NCI-H82 treated with DMSO at 0.1 percent for 48 hours (cell line): ENCODE data around the gene KLC3.
"Not testable (repeated sequence)": the region's sequence is repeated elsewhere in the genome, so short reads cannot be mapped to it uniquely, and the experiment has no call there.

Experiments used
- DNase-seq: peaks from one replicate; lab custom pipeline; 2025; ENCODE audit not compliant: unreplicated experiment; lab: John Stamatoyannopoulos, UW

The KLC3 gene

DNA sequence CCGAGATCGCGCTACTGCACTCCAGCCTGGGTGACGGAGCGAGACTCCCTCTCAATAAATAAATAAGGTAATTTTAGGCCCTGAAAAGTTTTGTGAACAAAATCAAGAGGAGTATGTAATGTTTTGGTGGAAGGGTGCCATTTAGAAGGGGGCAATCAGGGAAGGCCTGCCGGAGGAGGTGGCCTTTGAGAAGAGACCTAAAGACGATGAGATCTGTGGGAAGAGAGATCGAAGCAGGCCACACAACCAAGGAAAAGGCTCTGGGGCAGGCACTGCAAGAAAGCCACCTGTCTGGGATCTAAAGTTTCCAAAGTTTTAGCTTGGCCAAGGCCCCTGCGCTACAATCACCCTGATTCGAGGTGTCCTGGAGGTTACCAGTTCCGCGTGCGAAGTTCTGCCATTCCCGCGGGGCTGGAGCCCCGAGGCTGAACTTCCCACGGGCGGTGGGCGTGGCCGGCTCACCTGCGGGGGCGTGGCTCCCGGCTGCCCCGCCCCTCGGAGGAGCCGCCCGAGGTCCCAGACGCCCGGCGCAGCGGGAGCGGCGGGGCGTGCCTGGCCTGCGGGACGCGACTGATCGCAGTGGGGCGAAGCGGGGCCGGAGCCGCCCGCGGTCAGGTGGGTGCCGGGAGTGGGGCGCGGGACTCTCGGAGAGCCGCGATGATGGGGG, at the start of gene KLC3:
Gene KLC3 (plus strand): TSS at position 519 of the 667 bp plus-strand sequence. CDS start 4,792 bp downstream, outside the sequence.
- DNase-seq, result no peak

DNA sequence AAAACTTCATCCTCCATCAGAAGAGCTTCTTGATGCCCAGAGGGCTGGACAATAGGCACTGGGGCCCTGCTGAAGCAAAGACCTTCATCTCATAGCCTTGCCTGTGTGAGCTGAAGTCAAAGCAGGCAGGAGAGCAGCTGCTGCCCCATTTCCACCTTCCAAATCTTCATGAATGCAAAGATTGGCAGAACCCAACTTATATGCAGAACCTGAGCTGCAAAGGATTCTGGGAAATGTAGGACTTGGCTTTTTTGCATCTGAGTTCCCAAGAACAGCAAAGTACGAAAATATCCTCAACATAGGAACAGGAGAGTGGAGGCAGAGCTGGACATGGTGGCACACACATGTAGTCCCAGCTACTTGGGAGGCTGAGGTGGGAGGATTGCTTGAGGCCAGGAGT, 48.7 kb upstream of the KLC3 start:
- no peak for DNase-seq

DNA sequence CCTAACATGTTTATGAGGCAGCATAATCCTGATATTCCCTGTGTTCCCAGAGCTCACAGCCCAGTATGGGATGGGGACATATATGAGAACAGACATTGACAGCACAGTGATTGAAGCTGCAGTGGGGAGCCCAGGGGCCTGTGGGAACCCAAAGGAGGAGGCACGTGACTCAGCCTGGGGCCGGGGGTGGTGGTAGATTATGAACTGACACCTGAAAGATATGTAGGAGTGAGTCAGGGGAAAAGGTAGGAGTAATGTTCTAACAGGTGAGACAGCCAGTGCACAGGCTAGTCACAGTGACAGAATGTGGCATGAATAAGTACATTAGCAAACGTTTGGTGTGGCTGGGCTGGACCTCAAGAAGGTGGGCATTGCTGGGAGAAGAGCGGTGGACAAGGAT, 46.9 kb upstream of the KLC3 start:
- DNase-seq, result no peak

DNA sequence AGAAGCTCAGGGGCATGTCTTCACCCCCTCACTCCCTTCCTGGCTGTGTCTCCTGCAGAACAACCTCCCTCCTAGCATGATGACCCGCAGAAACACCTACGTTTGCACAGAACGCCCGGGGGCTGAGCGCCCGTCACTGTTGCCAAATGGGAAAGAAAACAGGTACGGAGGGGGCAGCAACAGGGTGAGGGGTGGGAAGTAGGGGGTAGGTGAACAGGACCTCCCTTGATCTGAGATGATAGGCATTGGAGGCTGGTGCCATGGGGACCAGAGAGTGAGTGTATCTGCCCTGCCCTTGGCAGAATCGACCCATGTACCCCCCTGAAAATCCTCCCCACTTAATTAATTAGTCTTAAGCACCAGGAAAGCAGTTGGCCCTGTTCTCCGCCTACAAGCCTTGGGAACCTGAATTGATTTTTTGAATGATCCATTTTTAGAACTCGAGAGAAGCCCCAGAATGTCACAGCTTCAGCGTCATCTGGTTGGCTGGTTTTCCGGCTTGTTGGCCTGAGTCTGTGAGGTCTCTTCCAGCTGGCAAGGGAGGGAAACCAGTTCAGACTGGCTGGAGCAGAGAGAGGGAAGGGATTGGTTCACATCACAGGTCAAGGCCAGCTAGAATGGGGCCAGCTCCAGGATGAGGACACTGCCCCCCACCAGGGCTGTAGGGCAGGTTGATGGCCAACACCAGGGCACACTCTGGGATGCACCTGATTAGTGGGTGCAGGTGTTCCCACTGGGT, 46.1 kb upstream of the KLC3 start:
- DNase-seq, result no peak

DNA sequence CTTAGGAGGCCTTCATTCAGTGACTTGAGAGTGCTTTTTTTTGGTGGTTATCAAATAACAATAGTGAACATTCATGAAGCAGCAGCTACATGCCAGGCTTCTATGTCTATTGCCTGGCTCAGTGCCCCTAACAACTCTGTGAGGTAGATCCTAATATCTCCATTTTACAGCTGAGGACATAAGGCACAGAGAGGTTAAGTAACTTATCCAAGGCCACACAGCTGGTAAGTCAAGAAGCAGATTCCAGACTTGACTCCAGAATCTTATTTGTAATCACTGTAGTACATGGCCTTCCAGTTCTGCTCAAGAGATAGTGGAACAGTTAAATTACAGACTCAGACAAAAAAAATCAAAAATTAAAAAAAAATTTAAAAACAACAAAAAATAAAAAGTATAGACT, 44.7 kb upstream of the KLC3 start:
- DNase-seq, result no peak

DNA sequence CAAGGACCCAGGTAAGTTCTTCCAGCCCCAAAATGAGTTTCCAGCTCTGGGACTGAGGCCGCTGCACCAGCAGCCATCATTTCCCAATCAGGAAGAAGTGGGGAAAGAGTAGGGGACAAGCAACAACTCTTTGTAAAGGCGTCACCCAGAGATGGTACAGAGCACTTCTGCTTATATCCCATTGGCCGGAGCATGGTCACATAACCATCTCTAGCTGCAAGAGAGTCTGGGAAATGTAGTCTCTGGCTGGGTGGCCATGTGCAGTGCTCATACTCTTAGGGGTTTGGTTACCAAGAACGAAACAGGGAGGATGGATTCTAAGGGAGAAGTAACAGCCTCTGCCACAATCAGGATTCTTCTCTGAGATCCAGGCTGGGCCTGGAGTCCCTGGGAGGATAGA, 44.2 kb upstream of the KLC3 start:
- DNase-seq, result no peak

DNA sequence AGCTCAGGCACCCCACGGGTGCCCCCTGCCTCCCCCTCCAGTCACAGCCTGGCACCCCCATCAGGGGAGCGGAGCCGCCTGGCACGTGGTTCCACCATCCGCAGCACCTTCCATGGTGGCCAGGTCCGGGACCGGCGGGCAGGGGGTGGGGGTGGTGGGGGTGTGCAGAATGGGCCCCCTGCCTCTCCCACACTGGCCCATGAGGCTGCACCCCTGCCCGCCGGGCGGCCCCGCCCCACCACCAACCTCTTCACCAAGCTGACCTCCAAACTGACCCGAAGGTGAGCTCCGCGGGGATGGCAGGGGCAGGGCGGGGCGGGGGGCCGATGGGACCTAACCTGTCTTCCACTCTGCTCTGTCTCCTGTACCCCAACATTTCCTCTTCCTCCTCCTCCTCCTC, 42.9 kb upstream of the KLC3 start:
- DNase-seq, result no peak

DNA sequence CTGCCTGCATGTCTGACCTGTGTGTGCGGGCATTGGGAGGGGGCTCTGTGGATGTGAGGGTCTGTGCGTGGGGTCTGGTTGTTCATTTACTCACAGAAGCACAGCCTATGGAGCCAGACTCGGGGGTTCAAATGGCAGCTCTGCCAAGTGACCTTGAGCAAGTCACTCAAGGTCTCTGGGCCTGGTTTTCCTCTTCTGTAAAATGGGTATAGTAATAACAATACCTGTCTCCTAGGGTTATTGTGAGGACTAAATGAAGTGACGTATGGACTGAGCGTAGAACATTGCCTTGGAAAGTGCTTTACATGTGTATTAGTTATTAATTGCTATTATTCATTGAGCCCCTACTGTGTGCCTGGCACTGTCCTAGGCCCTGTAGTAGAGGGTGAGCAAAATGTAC, 42.3 kb upstream of the KLC3 start:
- DNase-seq, result no peak

DNA sequence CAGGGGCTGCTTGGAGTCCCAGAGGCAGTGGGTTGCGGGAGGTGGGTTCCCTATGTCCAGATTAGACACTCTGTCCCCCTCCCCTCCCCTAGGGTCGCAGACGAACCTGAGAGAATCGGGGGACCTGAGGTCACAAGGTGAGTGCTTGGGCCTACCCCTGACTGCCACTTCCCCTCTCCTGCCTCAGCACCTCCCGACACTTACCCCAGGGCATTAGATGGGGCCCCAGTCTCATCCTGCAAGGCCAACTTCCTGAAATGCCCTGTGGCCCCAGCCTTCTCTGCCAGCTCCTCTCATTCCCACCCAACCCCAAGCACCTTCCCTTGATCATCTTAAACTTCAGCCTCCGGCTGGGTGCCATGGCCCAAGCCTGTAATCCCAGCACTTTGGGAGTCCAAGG, 40.8 kb upstream of the KLC3 start:
- no peak for DNase-seq

DNA sequence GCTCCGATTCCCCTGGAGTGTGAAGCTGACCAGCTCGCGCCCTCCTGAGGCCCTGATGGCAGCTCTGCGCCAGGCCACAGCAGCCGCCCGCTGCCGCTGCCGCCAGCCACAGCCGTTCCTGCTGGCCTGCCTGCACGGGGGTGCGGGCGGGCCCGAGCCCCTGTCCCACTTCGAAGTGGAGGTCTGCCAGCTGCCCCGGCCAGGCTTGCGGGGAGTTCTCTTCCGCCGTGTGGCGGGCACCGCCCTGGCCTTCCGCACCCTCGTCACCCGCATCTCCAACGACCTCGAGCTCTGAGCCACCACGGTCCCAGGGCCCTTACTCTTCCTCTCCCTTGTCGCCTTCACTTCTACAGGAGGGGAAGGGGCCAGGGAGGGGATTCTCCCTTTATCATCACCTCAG, 38.1 kb upstream of the KLC3 start:
- DNase-seq, result no peak

DNA sequence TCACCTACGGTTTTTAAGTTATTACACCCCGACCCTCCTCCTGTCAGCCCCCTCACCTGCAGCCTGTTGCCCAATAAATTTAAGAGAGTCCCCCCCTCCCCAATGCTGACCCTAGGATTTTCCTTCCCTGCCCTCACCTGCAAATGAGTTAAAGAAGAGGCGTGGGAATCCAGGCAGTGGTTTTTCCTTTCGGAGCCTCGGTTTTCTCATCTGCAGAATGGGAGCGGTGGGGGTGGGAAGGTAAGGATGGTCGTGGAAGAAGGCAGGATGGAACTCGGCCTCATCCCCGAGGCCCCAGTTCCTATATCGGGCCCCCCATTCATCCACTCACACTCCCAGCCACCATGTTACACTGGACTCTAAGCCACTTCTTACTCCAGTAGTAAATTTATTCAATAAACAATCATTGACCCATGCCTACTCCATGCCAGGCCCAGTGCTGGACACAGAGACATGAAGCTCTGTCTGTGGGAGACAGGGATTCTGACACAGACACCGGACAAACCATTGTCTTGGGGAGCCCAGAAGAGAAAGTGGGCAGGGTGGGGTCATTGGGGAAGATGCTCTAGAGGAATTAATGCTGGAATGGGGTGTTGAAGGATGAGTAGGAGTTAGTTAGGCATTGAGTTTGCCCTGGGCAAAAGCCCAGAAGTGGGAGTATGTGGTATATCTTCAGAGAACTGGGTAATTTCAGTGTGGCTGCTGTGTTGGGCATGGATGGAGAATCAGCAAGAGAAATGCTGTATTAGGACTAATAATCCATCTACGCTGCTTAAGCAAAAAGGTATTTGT, 37.1 kb upstream of the KLC3 start:
- no peak for DNase-seq

DNA sequence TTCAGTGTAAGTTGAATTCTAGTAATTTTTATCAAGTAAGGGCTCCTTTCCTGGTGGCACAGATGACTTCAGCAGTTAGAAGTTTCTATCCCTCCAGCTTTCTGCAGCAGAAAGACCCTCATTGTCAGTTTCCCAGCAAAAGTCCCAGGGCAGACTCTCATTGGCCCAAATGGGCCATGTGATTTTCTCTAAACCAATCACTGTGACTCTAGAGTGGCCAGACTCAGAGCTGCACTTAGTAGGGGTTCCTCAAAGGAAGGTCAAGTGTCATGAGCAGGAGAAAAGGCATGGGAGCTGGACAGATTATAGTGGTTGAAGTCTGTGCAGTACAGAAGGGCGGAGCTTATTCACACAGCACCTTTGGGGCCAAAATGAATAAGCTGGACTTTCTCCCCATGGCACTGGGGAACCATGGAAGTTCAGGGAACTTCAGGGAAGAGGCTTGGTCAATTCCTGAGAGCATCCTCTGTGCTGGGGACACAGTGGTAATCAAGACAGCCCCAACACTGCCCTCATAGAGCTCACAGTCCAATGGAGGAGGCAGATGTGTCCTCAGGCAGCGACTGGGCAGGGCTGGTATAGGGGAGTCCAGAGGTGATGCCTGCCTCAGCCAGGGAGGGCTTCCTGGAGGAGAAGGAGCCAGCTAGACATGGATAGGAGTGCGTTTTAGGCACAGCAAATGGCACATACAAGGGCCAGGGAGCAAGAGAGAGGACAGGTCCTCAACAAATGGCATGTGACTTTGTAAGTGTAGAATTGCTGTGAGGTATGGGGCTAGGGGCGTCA, 36.2 kb upstream of the KLC3 start:
- DNase-seq, result no peak

DNA sequence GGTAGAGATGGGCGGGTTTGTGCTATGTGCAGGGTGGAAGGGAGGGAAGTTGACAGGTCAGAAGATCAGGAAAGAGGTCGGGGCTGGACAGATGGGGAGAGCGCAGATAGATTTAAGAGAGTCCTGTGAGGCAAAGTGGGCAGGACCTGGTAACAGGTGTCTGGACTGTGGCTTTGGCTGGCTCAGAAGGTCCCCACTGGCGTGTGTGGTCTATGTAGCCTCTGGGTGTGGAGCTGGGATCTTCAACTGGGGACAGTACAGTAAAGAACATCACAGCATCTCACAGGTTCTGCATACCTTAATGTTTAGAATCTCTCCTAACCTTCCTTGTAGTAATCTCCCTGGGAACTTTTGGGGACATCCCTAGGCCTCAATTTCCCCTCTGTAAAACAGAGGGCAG, 35.5 kb upstream of the KLC3 start:
- DNase-seq, result no peak

DNA sequence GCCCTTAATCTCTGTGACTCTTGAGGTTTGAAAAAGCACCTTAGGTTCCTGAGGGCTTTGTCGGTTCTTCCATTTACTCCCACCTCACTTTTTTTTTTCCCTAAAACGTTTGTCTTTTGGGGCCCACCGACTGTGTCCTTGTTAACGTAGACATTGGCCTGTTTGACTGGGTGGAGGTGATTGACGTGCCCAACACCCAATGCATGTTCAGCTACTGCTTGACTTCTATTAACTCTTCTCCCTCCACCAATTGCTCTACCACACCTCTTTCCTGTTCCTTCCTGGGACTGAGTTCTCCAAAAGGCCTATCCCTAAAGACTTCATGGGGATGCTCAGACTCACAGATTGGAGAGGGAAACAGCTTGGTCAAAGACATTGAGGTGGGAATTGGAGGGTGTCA, 35.1 kb upstream of the KLC3 start:
- DNase-seq, result no peak

DNA sequence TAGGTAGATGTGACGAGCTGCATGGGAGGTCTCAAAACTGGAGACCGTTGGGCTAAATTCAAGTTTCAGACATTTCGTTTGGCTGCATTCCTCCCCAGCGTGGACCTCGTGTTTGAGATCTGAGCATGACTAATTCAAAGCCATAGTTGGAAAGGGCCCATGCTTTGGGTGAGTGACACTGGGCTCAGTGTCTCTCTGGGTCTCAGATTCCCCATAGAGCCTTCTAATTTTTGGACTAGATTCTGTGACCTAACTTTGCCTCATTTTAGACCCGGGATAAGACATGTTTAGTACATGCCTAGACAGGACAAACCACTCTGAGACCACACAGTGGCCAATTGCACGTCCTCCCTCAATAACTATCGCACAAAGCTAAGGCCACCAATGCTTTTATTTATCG, 34.5 kb upstream of the KLC3 start:
- no peak for DNase-seq

DNA sequence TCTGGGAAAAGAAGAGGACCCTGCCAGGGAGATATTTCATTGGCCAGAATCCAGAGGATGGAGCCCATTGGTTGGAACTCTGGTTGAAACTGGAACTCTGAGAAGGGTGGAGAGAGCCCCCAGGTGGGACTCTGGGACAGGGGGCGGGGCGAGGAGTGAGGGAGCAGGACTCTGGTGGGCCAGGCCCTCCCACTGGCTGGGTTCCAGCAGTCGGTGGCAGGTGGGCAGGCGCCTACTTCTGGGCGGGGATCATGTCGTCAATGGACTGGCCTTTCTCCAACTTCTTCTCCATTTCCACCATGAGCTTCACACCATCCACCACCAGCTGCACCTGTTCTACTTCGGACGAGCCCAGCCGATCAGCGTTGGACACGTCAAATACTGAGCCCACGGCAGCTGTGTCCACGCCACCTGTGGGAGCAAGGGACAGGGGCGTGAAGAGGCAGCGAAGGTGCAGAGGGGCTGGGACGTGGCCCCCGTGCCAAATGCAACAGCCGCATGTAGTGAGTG, 34.0 kb upstream of the KLC3 start:
- peak; percentile 45 for DNase-seq

DNA sequence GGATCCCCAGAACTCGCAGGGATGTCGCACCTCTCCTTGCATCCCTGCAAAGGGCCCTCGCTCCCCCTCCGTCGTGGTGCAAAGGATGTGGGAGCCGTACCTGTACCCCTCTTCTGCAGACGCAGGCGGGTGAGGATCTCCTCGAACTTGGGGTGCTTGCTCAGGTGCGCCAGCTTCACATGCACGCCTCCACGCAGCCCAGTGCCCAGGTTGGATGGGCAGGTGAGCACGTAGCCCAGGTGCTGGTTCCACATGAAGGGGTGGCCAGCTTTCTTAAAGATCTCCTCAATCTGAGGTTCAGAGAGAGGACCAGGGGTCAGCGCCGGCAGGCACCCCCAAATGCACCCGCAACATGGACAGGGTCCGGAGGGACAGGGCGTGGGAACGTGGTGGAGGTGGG, 33.2 kb upstream of the KLC3 start:
- DNase-seq, result no peak

DNA sequence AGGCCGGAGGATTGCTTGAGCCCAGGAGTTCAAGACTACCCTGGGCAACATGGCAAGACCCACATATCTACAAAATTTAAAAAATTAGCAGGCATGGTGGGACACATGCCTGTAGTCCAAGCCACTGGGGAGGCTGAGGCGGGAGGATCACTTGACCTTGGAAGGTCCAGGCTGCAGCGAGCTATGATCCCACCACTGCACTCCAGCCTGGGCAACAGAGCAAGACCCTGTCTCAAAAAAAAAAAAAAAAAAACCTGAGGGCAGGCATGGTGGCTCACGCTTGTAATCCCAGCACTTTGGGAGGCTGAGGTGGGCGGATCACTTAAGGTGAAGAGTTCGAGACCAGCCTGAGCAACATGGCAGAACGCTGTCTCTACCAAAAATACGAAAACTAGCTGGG, 31.2 kb upstream of the KLC3 start:
- not testable (repeated sequence) for DNase-seq

DNA sequence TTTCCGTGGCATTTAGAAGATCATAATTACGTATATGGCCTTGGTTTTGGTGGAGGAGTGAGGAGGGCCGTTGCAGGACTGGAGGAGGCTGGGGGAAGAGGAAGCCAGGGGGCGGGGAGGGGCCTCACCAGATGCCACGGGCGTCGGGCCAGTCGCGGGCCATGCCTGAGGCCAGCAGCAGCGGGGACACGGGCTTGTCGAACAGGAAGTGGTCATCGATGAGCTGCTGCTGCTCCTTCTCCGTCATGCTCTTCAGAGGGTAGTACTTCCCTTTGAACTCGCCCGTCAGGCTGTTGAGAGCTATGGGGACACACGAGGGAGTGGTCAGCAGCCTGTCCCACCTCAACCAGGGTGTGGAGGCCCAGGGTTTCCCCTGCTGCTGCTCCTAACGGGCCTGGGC, 28.9 kb upstream of the KLC3 start:
- DNase-seq, result no peak

DNA sequence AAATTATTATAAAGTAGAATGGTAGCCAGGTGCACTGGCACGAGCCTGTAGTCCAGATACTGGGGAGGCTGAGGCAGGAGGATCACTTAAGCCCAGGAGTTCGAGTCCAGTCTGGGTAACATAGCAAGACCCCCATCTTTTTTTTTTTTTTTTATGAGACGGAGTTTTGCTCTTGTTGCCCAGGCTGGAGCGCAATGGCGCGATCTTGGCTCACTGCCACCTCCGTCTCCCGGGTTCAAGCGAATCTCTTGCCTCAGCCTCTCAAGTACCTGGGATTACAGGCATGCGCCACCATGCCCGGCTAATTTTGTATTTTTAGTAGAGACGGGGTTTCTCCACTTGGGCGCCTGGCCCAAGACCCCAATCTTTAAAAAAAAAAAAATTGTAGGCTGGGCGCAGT, 28.3 kb upstream of the KLC3 start:
- not testable (repeated sequence) for DNase-seq

DNA sequence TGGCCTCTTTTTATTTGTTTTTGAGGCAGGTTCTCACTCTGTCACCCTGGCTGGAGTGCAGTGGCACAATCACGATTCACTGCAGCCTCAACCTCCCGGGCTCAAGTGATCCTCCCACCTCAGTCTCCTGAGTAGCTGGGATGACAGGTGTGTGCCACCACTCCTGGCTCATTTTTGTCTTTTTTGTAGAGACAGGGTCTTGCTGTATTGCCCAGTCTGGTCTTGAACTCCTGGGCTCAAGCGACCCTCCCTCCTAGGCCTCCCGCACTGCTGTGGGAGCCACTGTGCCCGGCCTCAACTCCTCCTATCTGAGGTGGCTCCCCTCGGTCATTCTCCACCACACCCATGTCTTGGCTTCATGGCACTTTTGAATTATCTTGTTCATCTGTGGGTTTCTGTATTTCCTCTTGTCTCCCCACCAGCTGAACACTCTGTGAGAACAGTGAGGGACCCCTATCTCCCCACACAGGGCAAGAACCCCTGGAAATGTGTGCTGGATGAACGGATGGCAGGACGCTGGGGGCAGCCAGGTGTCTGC, 25.8 kb upstream of the KLC3 start:
- no peak for DNase-seq
